ENCODE data around the gene DNAH3.
"Not testable (repeated sequence)": the region's sequence is repeated elsewhere in the genome, so short reads cannot be mapped to it uniquely, and the experiment has no call there.

DNAH3 gene

DNA sequence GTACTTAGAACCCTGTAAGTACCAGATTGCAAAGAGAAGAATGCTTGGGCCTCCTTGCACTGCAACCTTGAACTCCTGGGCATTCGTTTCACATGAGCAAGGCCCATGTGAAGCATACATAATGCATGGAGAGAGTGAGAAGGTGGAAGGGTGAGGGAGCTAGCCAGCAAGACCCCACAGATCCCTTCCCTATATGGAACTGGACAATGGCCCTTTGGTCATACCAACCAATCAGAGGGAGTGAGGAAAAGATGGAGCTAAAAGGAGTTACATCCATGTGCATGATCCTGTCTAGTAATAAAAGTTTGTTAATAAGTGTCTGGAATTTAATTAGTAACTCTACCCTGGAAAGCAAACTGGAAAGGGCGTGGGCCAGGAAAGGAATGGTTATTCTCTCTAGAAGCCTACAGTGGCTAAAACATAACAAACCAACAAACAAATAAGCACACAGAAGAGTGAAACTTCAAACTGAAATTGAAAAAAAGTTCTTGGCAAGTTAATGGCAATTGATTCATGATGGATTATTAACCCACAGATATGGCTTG, 29.6 kb downstream of the DNAH3 start:
- no peak for DNase-seq

- no peak for DNase-seq
Observed at GRCh38 chr16:21117567-21117966, 33.1 kb downstream of the DNAH3 start.

DNA sequence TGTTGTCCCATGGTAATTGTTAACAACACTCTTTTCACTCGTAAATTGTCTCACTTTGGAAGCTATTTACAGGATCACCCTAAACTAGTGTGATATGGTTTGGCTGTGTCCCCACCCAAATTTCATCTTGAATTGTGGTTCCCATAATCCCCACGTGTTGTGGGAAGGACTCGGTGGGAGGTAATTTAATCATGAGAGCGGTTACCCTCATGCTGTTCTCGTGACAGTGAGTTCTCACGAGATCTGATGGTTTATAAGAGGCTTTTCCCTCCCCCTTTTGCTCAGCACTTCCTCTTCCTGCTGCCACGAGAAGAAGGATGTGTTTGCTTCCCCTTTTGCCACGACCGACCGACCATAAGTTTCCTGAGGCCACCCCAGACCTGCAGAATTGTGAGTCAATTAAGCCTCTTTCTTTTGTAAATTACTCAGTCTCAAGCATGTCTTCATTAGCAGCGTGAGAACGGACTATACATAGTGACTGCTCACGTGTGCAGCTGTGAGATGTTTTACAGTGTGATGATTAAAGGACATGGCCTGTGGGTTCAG, 34.4 kb downstream of the DNAH3 start:
- DNase-seq, result no peak

GRCh38 chr16:21115551-21115950, 35.1 kb downstream of the DNAH3 start:
- not testable (repeated sequence) for DNase-seq

DNA sequence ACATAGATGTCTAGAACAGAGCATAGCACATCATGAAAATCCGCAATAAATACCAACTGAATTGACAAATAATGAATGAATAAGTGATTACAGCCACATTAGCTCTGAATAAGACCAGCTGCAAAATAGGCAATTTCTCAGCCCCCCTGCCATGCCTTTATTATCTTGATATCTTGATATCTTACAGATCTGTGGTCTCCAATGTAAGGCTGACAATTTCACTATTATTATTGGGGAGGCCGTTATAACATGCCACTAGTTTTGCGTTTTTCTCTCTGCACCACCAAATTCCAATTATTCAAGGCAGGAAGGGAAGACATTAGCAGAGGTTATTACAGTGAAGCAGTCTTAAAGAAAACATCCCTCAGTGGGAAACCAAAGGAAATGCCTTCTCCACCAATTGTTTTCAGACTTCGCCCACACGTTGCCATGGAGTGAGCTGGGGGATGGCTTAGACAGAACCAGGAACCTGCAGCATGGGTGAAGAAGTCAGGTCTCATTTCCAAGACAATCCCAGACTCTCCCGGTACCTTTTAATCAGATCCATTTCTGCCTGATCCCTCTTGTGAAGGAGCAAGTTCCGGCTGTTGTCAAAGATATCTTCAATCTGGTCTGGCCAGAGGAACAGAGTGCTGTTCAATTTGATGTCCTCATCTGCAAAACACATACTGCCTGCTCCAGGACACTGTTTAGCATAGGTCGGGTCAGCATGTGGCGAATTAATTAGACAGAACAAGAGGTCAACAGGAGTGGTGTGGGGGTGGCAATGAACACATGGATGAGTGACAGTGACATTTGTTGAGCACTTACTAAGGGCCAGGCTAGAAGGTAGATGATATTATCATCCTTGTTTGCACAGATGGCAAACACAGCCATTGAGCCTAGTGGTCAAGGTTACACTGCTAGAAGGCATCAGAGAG, 46.4 kb downstream of the DNAH3 start:
- DNase-seq, result no peak

DNA sequence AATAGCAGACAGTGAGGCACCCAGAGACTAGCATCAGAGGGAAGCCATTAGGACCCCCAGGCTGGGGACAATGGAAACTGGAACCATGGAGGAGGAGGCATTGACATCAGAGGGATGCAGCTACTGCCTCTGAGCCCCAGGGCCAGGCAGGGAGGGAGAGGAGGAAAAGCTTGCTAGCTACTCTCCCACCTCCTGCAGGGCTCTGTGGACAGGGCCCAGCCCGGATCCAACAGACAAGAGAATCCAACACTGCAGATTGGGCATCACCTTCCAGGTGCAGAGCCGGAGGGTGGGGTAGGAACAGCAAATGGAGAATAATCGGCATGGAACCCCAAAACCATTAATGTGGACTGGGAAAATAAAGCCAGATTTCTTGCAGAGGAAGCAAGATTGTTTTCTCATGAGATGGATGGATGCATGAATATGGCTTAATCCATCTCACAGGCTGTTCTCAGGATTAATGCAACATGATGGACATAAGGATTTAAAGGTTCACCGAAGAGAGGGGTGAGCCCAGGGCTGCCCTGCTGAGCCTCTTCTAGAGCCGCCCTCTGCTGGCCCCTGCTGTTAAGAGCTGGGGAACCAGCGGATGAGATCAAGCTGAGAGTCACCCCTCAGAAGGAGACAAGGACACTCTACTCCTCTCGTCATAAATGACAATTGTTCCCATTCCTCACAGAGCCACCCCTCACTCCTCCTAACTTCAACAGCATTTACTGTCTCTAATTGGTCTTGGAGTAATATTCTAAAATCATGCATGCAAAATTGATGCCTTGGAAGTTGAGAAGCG, 48.8 kb downstream of the DNAH3 start:
- no peak for DNase-seq

DNA sequence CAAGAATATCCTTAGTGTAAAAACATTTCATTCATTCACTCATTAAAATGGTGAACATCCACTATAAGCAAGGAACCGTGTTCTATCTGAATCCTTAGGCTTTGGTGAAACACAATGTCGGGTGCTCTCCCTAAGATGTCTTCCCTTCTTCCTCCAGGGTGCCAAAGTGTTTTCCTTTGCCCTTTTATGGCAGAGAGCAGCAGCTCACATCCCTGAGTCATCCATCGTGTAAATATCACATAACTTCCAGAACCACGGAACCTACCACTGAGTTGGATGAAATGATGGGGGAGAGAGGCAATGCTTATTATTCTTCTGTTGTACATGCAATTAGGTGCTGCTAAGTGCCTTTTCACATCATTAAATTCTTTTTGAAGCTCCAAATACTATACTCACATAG, 50.2 kb downstream of the DNAH3 start:
- peak in 1 of 2 experiments; percentile 37 for DNase-seq

DNA sequence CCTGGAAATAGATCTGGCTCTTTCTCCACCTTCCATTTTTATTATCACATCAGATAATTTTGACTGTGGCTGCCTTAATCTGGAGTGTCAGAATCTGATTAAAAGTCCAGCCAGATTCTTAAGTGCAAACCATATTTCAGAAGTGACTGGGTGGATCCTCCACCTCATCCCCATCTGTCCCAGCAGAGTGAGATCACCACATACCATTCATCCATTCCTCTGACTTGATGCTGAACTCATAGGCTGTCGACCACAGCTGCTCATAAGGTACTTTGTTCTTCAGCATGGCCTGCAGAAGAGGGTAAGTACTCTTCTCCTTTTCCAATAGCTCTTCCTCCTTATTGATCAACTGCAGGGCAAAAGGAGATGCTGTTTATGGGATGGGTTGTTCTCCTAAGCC, 53.5 kb downstream of the DNAH3 start:
- DNase-seq, result no peak

DNA sequence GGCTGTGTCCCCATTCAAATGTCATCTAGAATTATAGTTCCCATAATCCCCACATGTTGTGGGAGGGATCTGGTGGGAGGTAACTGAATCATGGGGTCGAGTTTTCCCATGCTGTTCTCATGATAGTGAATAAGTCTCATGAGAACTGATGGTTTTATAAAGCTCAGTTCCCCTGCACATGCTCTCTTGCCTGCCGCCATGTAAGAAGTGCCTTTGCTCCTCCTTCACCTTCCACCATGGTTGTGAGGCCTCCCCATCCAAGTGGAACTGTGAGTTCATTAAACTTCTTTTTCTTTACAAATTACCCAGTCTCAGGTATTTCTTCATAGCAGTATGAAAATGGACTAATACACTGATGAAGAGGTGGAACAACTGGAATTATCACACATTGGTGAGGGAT, 55.9 kb downstream of the DNAH3 start:
- not testable (repeated sequence) for DNase-seq

DNA sequence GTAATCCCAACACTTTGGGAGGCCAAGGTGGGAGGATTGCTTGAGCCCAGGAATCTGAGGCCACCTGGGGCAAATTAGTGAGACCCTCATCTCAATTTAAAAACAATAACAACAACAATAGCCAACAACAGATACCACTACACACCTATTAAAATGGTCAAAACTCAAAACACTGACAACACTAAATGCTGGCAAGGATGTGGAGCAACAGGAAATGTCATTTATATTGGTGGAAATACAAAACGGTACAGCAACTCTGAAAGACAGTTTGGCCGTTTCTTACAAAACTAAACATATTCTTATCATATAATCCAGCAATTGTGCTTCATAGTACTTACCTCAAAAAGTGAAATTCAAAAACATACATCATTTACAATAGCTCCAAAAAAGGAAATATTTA, 57.7 kb downstream of the DNAH3 start:
- DNase-seq, result no peak

GRCh38 chr16:21088646-21089538, 61.8 kb downstream of the DNAH3 start:
- no peak for DNase-seq

DNA sequence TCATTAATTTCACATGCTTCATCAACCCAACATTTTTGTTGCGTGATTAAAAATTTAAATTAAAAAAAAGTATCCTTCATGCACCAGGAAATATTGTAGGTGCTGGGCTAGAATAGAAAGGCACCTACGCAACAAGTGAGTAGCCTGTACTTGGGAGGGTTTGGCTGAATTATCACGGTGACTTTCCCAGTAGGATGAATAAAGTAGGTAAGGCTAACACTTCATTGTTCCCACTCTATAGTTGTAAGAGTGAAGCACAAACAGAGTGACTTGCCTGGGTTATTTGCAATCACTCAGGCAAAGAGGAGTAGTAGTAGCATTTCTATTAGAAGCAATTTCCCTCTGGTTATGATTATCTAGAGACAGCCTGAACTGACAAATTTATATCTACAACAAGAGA, 62.5 kb downstream of the DNAH3 start:
- DNase-seq, result no peak

GRCh38 chr16:21084631-21085225, 65.9 kb downstream of the DNAH3 start:
- no peak for DNase-seq

- peak; percentile 8 to 20 for DNase-seq
Observed at GRCh38 chr16:21083729-21084268, 66.8 kb downstream of the DNAH3 start.

DNA sequence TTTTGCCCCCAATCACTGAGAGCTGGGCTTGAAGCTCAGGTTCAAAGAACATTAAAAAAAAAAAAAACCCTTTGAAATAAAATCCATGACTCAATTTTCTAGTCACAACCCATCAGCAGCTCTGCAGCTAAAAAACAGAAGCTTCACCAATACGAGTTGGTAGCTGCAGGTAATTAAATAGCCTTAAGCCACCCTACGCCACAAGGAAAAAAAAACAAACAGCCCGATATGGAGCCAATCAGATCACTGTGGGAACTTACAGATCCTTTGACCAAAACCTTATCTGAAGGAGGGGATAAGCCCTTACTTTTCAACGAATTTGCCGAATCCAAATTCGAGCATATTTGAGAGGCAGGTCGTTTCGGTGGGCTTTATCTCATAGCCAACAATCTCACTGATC, 69.3 kb downstream of the DNAH3 start:
- DNase-seq, result no peak

- no peak for DNase-seq
Observed at GRCh38 chr16:21078563-21078962, 72.1 kb downstream of the DNAH3 start.

DNA sequence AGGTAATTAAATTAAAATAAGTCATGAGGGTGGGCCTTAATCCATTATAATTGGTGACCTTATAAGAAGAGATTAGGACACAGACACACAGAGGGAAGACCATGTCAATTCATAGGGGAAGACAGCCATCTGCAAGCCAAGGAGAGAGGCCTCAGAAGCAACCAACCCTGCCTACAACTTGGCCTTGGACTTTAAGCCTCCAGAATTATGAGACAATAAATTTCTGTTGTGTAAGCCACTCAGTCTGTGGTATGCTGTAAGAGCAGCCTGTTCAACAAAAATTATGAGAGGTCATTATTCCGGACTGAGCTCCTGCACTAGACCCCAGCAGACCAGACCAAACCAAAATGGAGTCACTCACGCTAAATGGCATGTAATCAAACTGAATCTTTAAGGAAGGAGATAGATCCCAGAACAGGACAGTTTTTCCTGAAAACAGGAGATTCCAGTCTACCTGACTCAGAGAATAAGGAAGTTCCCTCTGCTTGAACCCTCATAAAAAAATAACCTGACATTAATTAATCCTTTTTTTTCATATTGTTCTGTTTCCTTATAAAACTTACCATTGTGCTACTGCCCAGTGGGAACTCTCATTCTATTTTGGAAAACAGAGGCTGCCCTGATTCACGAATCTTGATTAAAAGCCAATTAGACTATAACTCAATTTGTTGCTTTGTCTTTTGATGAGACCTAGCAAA, 74.3 kb downstream of the DNAH3 start:
- no peak for DNase-seq

DNA sequence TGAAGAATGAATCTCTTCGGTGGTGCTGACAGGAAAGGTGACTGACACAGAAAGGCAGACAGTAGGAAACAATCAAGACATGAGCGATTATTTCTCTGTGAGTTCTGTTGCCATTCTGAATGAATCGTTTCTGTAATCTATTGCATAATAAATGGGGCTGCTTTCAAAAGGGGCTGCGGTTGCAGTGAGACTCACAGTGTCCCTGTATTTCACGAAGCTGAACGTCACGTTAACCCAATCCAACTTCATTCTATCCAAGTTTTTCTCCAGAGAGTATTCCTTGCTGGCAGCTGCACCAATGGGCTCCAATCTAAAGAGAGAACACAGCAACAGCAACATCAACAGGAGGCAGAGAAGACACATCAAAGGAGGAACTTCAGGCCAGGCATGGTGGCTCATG, 75.4 kb downstream of the DNAH3 start:
- no peak for DNase-seq

DNA sequence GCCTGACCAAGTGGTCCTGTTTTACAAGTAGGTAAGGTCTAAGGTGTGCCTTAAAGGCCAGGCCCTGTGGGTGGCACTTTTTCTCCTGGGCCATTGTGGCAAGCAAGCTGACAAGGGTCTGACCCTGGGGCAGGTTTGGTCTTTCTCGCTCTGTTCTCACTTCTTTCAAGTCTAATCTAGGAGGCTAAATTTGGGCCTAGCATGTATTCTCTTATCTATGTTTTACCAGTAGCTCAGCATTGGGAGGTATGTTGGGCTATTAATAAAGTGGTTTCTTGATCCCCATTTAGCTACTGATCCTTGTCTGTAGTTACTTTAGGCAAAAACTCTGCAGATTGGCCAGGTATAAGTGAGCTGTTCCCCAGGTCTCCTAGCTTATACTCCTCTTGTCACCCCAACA, 77.7 kb downstream of the DNAH3 start:
- DNase-seq, result no peak

- DNase-seq, result no peak
Observed at GRCh38 chr16:21071741-21072140, 78.9 kb downstream of the DNAH3 start.

DNA sequence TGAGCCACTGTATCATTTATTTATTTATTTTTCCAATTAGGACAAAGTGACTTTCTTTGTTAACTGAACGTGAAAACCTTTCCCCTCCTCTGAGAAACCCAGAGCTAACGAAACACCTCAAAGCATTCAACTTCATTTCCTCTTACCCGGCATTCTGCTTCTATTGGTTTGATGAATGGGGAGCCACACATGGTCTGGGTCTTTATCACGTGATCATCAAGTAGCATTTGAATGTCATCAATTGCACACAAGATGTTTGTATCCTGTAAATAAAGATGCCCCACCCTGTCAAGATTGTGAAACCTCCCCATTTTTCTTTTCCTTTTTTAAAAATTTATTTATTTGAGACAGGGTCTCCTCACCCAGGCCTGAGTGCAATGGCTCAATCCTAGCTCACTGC, 80.1 kb downstream of the DNAH3 start:
- no peak for DNase-seq
